AG04450 (cell line): ENCODE results near the gene HOXA11. TPM values are rescaled to one million over a fixed set of nuclear protein-coding genes. Genes with fewer than 3 reads are reported as not detected.

Source experiments
- CTCF ChIA-PET: fragments of 300-600, 350-600 bp; formaldehyde crosslinking; extraction: SDS; loops from one replicate; lab custom pipeline; 2022; ENCODE audit warnings: antibody characterized with exemption, inconsistent platforms; lab: Charles Lee
- POLR2A ChIA-PET: fragments of 350-600 bp; formaldehyde crosslinking; extraction: SDS; loops from one replicate; lab custom pipeline; 2021; ENCODE audit warnings: antibody characterized with exemption, inconsistent platforms; lab: Yijun Ruan, JAX
- DNase-seq: peaks from one replicate; pipeline ENCODE4 v3.0.0-alpha.2; 2011; ENCODE audit warnings: low read depth, low spot score
- H3K27ac ChIP-seq: one replicate; pipeline ENCODE4 v1.5.1; 2012; ENCODE audit warnings: low read depth, low read length, control low read depth
- H3K27me3 ChIP-seq: one replicate; pipeline ENCODE4 v1.6.0; 2012; ENCODE audit warnings: low read length; ENCODE audit not compliant: control insufficient read depth, insufficient read depth
- H3K4me3 ChIP-seq: 2 replicates; pipeline ENCODE4 v1.5.1; 2011; ENCODE audit warnings: mild to moderate bottlenecking, low read depth, low read length, control low read depth
- H3K9me3 ChIP-seq: 2 replicates; pipeline ENCODE4 v1.5.1; 2012; ENCODE audit warnings: low read length; ENCODE audit not compliant: control insufficient read depth, insufficient read depth
- CTCF ChIP-seq: IDR thresholded peaks from 2 replicates; pipeline ENCODE4 v1.5.1; 2011; ENCODE audit warnings: low read depth, low read length, control low read depth, inconsistent platforms
- polyA plus RNA-seq: library from polyadenylated mRNA; depleted of rRNA; stranded (reverse); fragments of >200 nt; gene quantifications from 2 replicates; pipeline ENCODE4 v1.2.3, GENCODE V29; 2011

HOXA11 gene
- polyA plus RNA-seq, 1 experiment, result 0.04 TPM

- no peaks in the 10 kb centered on the region for H3K27me3 ChIP-seq
- H3K27ac ChIP-seq, result peak overlapping the region; percentile 93
- no peak for TF ChIP-seq CTCF
- no peak for DNase-seq
- ChIA-PET CTCF (interaction anchor here (0.6 to 7.8 kb wide), 16 partner anchors 8 to 1291 kb away, joined by 3 to 93 read pairs (median 10); partner anchors contain the start of gene HOXA3), POLR2A (interaction anchor here (0.6 to 3.3 kb wide), 6 partner anchors 10 to 946 kb away, joined by 3 to 21 read pairs (median 4); partner anchors contain the start of gene HOXA7)
- peak overlapping the region; percentile 58 for H3K4me3 ChIP-seq
- no peaks in the 10 kb centered on the region; the same call in 1 of the 2 replicates for H3K9me3 ChIP-seq
Observed at GRCh38 chr7:27145165-27145913, 39.7 kb downstream of the HOXA11 start.

- Histone ChIP-seq H3K4me3 (peak overlapping the region; percentile 58), H3K27me3 (no peaks in the 10 kb centered on the region), H3K27ac (peak overlapping the region; percentile 93), H3K9me3 (no peaks in the 10 kb centered on the region; the same call in 1 of the 2 replicates)
- POLR2A ChIA-PET, result interaction anchor here (0.7 to 3.3 kb wide), 6 partner anchors 8 to 945 kb away, joined by 3 to 21 read pairs (median 6); partner anchors contain the start of gene HOXA3
- CTCF ChIA-PET, result interaction anchor here (1.3 to 7.8 kb wide), 16 partner anchors 9 to 775 kb away, joined by 5 to 93 read pairs (median 12); partner anchors contain the start of gene HOXA3
- no peak for DNase-seq
- no peak for TF ChIP-seq CTCF
Observed at GRCh38 chr7:27144781-27145164, 40.3 kb downstream of the HOXA11 start.

- POLR2A ChIA-PET, result interaction anchor here (0.5 to 3.3 kb wide), 24 partner anchors 8 to 1282 kb away, joined by 3 to 21 read pairs (median 4); partner anchors contain the start of genes CBX3, HNRNPA2B1, HOXA3 and HOXA4
- Histone ChIP-seq H3K27ac (peak overlapping the region; percentile 93), H3K9me3 (no peaks in the 10 kb centered on the region; the same call in 1 of the 2 replicates), H3K27me3 (no peaks in the 10 kb centered on the region), H3K4me3 (peak overlapping the region; percentile 58)
- TF ChIP-seq CTCF, result no peak; the same call in 1 of the 2 replicates
- DNase-seq, result no peak
- CTCF ChIA-PET, result interaction anchor here (0.6 to 7.8 kb wide), 33 partner anchors 9 to 951 kb away, joined by 3 to 93 read pairs (median 7); partner anchors contain the start of genes HOXA3, HOXA4 and HOXA7
Observed at GRCh38 chr7:27143950-27144780, 40.9 kb downstream of the HOXA11 start.

GRCh38 chr7:27143023-27143949 is 41.7 kb downstream of the HOXA11 start, which contains the start of gene HOXA5:
HOXA5 (minus strand) TSS chr7:27143681; CDS start chr7:27143607, 74 bp downstream.
- ChIA-PET POLR2A (interaction anchor here (0.5 to 4.1 kb wide), 23 partner anchors 9 to 1281 kb away, joined by 3 to 23 read pairs (median 4); partner anchors contain the start of genes CBX3, HNRNPA2B1, HOXA3 and HOXA4), CTCF (interaction anchor here (0.5 to 7.8 kb wide), 39 partner anchors 9 to 1283 kb away, joined by 3 to 93 read pairs (median 6); partner anchors contain the start of genes HOXA3, HOXA4 and HOXA7)
- Histone ChIP-seq H3K27ac (peak within 1 kb of the TSS; percentile 93), H3K4me3 (peak within 1 kb of the TSS; percentile 94), H3K9me3 (no peaks in the 10 kb centered on the region; the same call in 1 of the 2 replicates), H3K27me3 (no peaks in the 10 kb centered on the region)
- peak; percentile 100 for DNase-seq
- TF ChIP-seq CTCF, result peak; percentile 84; the same call in 1 of the 2 replicates
